Aorta (tissue), 5 donors: ENCODE data around the gene GJD4. TPM values are rescaled to one million over a fixed set of nuclear protein-coding genes. Genes with fewer than 3 reads are reported as not detected.
A peak's percentile ranks its signal among the peaks of the same experiment; 100 is the strongest.

Source experiments
- ATAC-seq: fragments of 200-7000 bp; cut with Tn5 transposase; one replicate; pipeline ENCODE4 v1.9.1; 2022; ENCODE audit warnings: moderate library complexity; ENCODE audit not compliant: low FRiP score
- DNase-seq, 2 donors: peaks; one replicate each; pipeline ENCODE4 v3.0.0-alpha.2; 2020
- H3K27ac ChIP-seq, 2 donors: one replicate each; pipeline ENCODE4 v1.5.1; 2013; ENCODE audit warnings: low read length in 2 of 2, mild to moderate bottlenecking in 2 of 2, moderate library complexity in 2 of 2, control low read depth in 1 of 2, inconsistent platforms in 1 of 2, low read depth in 1 of 2
- H3K27me3 ChIP-seq, 2 donors: one replicate each; pipeline ENCODE4 v1.6.1; 2013; ENCODE audit warnings: control low read depth in 1 of 2, low read length in 1 of 2, mild to moderate bottlenecking in 1 of 2, moderate library complexity in 1 of 2; ENCODE audit not compliant: insufficient read depth in 2 of 2, control insufficient read depth in 1 of 2
- H3K36me3 ChIP-seq, 2 donors: one replicate each; pipeline ENCODE4 v1.6.1; 2013; ENCODE audit warnings: control low read depth in 1 of 2, low read length in 1 of 2, mild to moderate bottlenecking in 1 of 2; ENCODE audit not compliant: insufficient read depth in 2 of 2, control insufficient read depth in 1 of 2
- H3K4me1 ChIP-seq, 2 donors: one replicate each; pipeline ENCODE4 v1.6.1; 2013; ENCODE audit warnings: low read length in 2 of 2, control low read depth in 1 of 2, mild to moderate bottlenecking in 1 of 2, moderate library complexity in 1 of 2; ENCODE audit not compliant: insufficient read depth in 2 of 2, control insufficient read depth in 1 of 2
- H3K4me3 ChIP-seq, 2 donors: one replicate each; pipeline ENCODE4 v1.5.1; 2013; ENCODE audit warnings: low read length in 2 of 2, control low read depth in 1 of 2, mild to moderate bottlenecking in 1 of 2
- H3K9me3 ChIP-seq: one replicate; pipeline ENCODE4 v1.6.1; 2013; ENCODE audit warnings: mild to moderate bottlenecking, low read length; ENCODE audit not compliant: control insufficient read depth
- WGBS, 2 donors: extraction: QIAGEN DNeasy Blood & Tissue Kit; methylation state at CpG; one replicate each; pipeline ENCODE4 v1.1.7; 2013; 5-methylcytosine and 5-hydroxymethylcytosine counted together
- intact Hi-C, 2 donors: fragments of 100-400 bp; cut with DNase I; formaldehyde crosslinking; loops; one replicate each; pipeline versions ENCODE4 v1.14.2 to v1.15.0; 2022
- polyA plus RNA-seq, 2 donors: library from polyadenylated mRNA; stranded (reverse); fragments of 200-250 nt; gene quantifications; one replicate each; pipeline ENCODE4 v1.2.3, GENCODE V29; 2013
- total RNA-seq, 2 donors: library from RNA; stranded (reverse); fragmentation: NEBNext Ultra II Directional; extraction: Animal tissue kit (Norgen Biotek cat#: 25700); gene quantifications; one replicate each; pipeline ENCODE4 v1.2.1, GENCODE V29; 2021
- donor health status: healthy with polysubstance abuse.
- donor health status: Bipolar disorder and iron deficiency.
- donor health status: DM: no; HTN: no; CAD: no.
- donor health status: DM: no; HTN: no; CAD: no.
- donor health status: DM: yes; HTN: yes; CAD: no.

The GJD4 gene
- total and polyA plus RNA-seq, 4 donors, result not detected

DNA sequence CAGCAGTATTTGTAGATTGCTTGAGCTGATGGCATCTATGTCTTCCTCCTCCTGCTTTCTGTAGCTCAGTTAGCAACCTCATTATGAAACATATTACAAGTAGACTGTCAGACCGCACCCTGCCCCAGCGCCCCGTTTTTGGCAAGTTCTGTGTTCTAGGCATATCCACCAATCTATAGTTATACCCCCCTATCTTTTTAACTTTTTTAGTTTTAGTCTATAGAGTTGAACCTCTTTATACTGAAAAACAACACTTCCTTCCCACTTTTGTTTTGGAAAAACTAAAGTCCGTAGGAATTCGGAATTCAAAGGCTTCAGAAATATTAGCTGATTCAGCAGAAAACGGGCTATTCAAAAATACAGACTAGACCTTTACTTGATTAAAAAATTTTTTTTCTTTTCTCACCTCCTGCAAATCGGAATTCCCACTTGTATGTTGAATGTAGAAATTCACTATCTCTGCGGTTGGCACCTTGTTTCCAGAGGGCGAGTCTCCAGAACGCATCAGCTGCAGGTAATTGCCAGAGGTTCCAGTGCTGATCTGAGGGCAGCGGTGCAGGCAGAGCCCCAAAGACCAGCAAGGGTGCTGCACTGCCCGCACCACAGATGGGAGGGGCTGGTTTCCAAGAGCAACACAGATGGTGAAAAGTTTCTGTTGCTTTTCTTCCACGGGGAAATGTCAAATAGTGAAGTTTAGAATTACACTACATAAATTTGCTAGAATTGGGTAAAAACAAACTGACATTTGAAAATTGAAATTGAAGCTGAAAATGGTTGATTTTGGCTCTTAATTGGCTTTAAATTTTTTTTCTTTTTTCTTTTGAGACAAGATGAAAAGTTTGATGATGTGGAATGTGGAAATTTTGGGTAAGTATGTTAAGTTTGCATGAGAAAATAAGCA is 39.2 kb downstream of the GJD4 start:
- intact Hi-C loops, result loop anchor here (5.0 to 10.0 kb wide), 4 partner anchors 531 to 863 kb away; no protein-coding TSS in a partner anchor
- 2 to 3% methylated on average over 13 of the region's 13 CpGs for WGBS, 2 donors
- ATAC-seq, result no peak
- DNase-seq, result peak; percentile 52 to 70
- no peaks in the 10 kb centered on the region for H3K4me1 ChIP-seq
- no peaks in the 10 kb centered on the region for H3K27me3 ChIP-seq
- peak overlapping the region; percentile 42 to 79 for H3K4me3 ChIP-seq
- no peaks in the 10 kb centered on the region for H3K36me3 ChIP-seq
- H3K27ac ChIP-seq, result peak overlapping the region in 1 of 2 donors; percentile 2
- H3K9me3 ChIP-seq, result peaks cover 3% of the 10 kb centered on the region

DNA sequence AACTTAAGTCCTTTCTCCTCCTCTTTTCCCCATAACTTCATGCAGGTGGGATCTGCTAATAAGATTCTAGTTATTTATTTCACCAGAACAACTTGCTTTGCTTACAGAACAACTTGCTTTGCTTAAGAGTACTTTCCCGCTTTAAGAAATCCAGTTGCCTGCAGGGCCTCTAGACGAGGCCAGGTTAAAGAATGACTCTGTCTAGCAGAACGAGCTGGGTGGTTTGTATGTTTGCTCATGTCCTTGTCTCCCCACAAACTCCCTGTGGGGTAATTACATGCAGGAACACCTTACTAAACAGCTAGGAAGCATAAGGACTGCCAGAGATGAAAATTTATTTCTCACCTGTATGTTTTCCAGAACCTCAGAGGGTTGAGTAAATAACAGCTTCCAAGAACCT is 45.8 kb downstream of the GJD4 start:
- Histone ChIP-seq H3K27ac (no peak overlapping the region), H3K9me3 (peaks cover 3% of the 10 kb centered on the region), H3K4me3 (no peak overlapping the region), H3K27me3 (no peaks in the 10 kb centered on the region), H3K4me1 (no peaks in the 10 kb centered on the region), H3K36me3 (no peaks in the 10 kb centered on the region)
- ATAC-seq, result no peak
- intact Hi-C loops, result no loop called here
- DNase-seq, result no peak
- 86 to 89% methylated on average over 3 of the region's 3 CpGs for WGBS, 2 donors

DNA sequence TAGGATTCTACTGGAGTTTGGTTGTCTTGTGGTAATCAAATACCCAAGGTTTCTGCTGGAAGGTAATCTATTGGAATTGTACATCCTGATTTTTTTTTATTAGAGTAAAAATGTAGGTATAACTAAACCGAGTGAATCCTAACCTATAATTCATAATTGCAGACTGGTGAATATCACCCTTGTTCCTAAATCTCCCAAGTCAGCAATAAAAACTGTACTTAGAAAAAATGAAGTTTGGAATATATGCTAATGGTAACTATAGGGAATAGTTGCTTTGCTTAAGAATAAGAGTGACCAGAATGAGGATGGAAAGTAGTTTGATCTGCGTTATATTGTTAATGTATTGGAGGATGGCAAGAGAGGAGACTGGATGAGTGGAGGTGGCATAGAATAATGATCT is 47.7 kb downstream of the GJD4 start:
- Histone ChIP-seq H3K4me1 (no peaks in the 10 kb centered on the region), H3K36me3 (no peaks in the 10 kb centered on the region), H3K27ac (no peak overlapping the region), H3K9me3 (no peaks in the 10 kb centered on the region), H3K27me3 (no peaks in the 10 kb centered on the region), H3K4me3 (no peak overlapping the region)
- ATAC-seq, result no peak
- DNase-seq, result no peak
- WGBS, 2 donors, result 88 to 91% methylated on average over 2 of the region's 2 CpGs
- intact Hi-C loops, result no loop called here

DNA sequence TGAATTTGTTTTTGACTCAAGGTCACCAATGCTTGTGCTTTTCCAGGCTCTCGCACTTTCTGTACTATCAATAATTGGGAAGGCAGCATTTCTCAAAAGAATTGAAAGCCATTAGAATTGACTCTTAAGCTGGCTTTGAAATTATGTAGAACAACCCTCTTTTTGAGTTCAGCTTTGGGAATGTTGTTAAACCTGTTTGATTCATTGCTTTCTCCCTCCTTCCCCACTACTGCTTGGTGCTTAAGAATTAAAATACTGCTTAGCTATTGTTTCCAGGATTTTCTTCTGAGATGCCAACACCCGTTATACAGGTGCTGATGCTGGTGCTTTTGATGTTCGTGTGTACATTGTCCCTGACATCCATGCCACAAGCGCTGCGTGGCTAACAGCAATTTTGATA is 52.5 kb downstream of the GJD4 start:
- Histone ChIP-seq H3K4me1 (no peaks in the 10 kb centered on the region), H3K27me3 (no peaks in the 10 kb centered on the region), H3K36me3 (no peaks in the 10 kb centered on the region), H3K27ac (no peak overlapping the region), H3K4me3 (no peak overlapping the region), H3K9me3 (no peaks in the 10 kb centered on the region)
- ATAC-seq (no peak), DNase-seq (no peak)
- 94 to 96% methylated on average over 5 of the region's 5 CpGs for WGBS, 2 donors
- intact Hi-C loops, result no loop called here

Other genes starting within 250 kb of the GJD4 start
- 10 to 100 TPM in 1 of 2 donors, 1 to 10 TPM in 1; 8.2 to 28.6 TPM for gene FZD8, start 37.0 kb downstream of the GJD4 start, total RNA-seq
- gene FZD8, start 37.0 kb downstream of the GJD4 start, polyA plus RNA-seq, result 1 to 10 TPM in 1 of 2 donors, under 1 TPM in 1; 0.50 to 9.2 TPM